GM12878 (cell line): ENCODE measurements around the gene TNFSF9. TPM values are rescaled to one million over a fixed set of nuclear protein-coding genes. Genes with fewer than 3 reads are reported as not detected.

Source experiments
- ASH2L ChIP-seq: fragments of 300-600, 200-600 bp; sonication (generic); IDR thresholded peaks from 2 replicates; pipeline ENCODE4 v1.6.1; 2017; ENCODE audit warnings: low read depth, mild to moderate bottlenecking, borderline replicate concordance
- ATF7 ChIP-seq: fragments of 450-650 bp; IDR thresholded peaks from 2 replicates; pipeline ENCODE4 v1.6.1; 2016; ENCODE audit warnings: low read depth, mild to moderate bottlenecking
- CREB1 ChIP-seq: IDR thresholded peaks from 2 replicates; pipeline ENCODE4 v1.6.1; 2012; ENCODE audit warnings: low read depth, mild to moderate bottlenecking, inconsistent platforms
- E2F8 ChIP-seq: fragments of 450-650 bp; IDR thresholded peaks from 2 replicates; pipeline ENCODE4 v1.6.1; 2018; ENCODE audit warnings: mild to moderate bottlenecking, low read depth, moderate library complexity; ENCODE audit not compliant: partially characterized antibody
- IRF3 ChIP-seq: fragments of 450-650 bp; IDR thresholded peaks from 2 replicates; pipeline ENCODE4 v1.6.1; 2014; ENCODE audit warnings: mild to moderate bottlenecking
- JUND ChIP-seq: IDR thresholded peaks from 2 replicates; pipeline ENCODE4 v1.6.1; 2012; ENCODE audit warnings: low read depth, mild to moderate bottlenecking, low read length, improper control_type of control experiment, moderate library complexity
- KAT2A ChIP-seq: conservative IDR thresholded peaks from 2 replicates; pipeline ENCODE4 v1.6.1; 2011; ENCODE audit warnings: low read depth, low read length; ENCODE audit not compliant: control insufficient read depth
- KDM1A ChIP-seq: fragments of 200-600 bp; sonication (generic); IDR thresholded peaks from 2 replicates; pipeline ENCODE4 v1.6.1; 2016; ENCODE audit warnings: borderline replicate concordance
- LARP7 ChIP-seq: fragments of 450-650 bp; IDR thresholded peaks from 2 replicates; pipeline ENCODE4 v1.6.1; 2017; ENCODE audit warnings: mild to moderate bottlenecking
- MLLT1 ChIP-seq: fragments of 450-650 bp; IDR thresholded peaks from 2 replicates; pipeline ENCODE4 v1.6.1; 2016; ENCODE audit warnings: mild to moderate bottlenecking
- MYB ChIP-seq: fragments of 150-350 bp; IDR thresholded peaks from 2 replicates; pipeline ENCODE4 v1.6.1; 2014; ENCODE audit warnings: mild to moderate bottlenecking, low read depth, low read length, borderline replicate concordance
- NFYB ChIP-seq: IDR thresholded peaks from 2 replicates; pipeline ENCODE4 v1.6.1; 2011; ENCODE audit warnings: low read depth, mild to moderate bottlenecking, low read length, improper control_type of control experiment, moderate library complexity; ENCODE audit not compliant: insufficient read depth
- PAX8 ChIP-seq: fragments of 450-650 bp; IDR thresholded peaks from 2 replicates; pipeline ENCODE4 v1.6.1; 2017; ENCODE audit warnings: mild to moderate bottlenecking, moderate library complexity
- PKNOX1 ChIP-seq: fragments of 450-650 bp; IDR thresholded peaks from 2 replicates; pipeline ENCODE4 v1.6.1; 2016; ENCODE audit warnings: mild to moderate bottlenecking
- POU2F2 ChIP-seq: IDR thresholded peaks from 3 replicates; pipeline ENCODE4 v1.6.1; 2011; ENCODE audit warnings: low read depth, mild to moderate bottlenecking, low read length, borderline replicate concordance
- RAD21 ChIP-seq: IDR thresholded peaks from 2 replicates; pipeline ENCODE4 v1.6.1; 2011; ENCODE audit warnings: mild to moderate bottlenecking, low read depth, low read length, moderate library complexity; ENCODE audit not compliant: insufficient read depth
- SMAD5 ChIP-seq: IDR thresholded peaks from 2 replicates; pipeline ENCODE4 v1.6.1; 2016; ENCODE audit warnings: antibody characterized with exemption, low read depth
- SMC3 ChIP-seq: IDR thresholded peaks from 2 replicates; pipeline ENCODE4 v1.6.1; 2011; ENCODE audit warnings: low read length, improper control_type of control experiment, borderline replicate concordance
- TAF1 ChIP-seq: IDR thresholded peaks from 2 replicates; pipeline ENCODE4 v1.6.1; 2011; ENCODE audit warnings: mild to moderate bottlenecking, low read depth, low read length, borderline replicate concordance
- TBL1XR1 ChIP-seq: IDR thresholded peaks from 2 replicates; pipeline ENCODE4 v1.6.1; 2012; ENCODE audit warnings: low read depth, low read length, improper control_type of control experiment
- USF1 ChIP-seq: IDR thresholded peaks from 2 replicates; pipeline ENCODE4 v1.6.1; 2011; ENCODE audit warnings: borderline replicate concordance, low read depth, mild to moderate bottlenecking, moderate library complexity, mixed read lengths, low read length; ENCODE audit not compliant: insufficient read depth; ENCODE audit errors: extremely low read length
- ZNF274 ChIP-seq: IDR thresholded peaks from one replicate; pipeline ENCODE4 v1.8.0; 2011; ENCODE audit not compliant: insufficient read length, insufficient read depth
- ZZZ3 ChIP-seq: IDR thresholded peaks from 2 replicates; pipeline ENCODE4 v1.6.1; 2011; ENCODE audit warnings: low read depth; ENCODE audit not compliant: control insufficient read depth, insufficient read length
- polyA plus RNA-seq, 11 experiments: library from polyadenylated mRNA; depleted of rRNA in 4 of 11; unstranded in 6 of 11; stranded (reverse) in 5 of 11; fragments of >200 nt; fragmentation: Nextera tagmentation in 4 of 11; fragmentation: Illumina TruSeq in 1 of 11; extraction: Ambion mirVana in 4 of 11; extraction: Trizol in 1 of 11; gene quantifications; 1 replicate in 1 of 11; 2 replicates in 10 of 11; pipeline versions ENCODE4 v1.2.1 to v1.2.3, GENCODE V29; 2011 to 2016; ENCODE audit warnings: inconsistent platforms in 2 of 11, missing spikeins in 2 of 11, low read depth in 1 of 11
- total RNA-seq, 4 experiments: library from RNA; depleted of rRNA in 3 of 4; stranded (reverse); fragments of >200 nt in 3 of 4; fragmentation: Illumina TruSeq in 1 of 4; extraction: Trizol in 1 of 4; gene quantifications; 2 replicates each; pipeline versions ENCODE4 v1.2.1 to v1.2.3, GENCODE V29; 2013 to 2021

TNFSF9 gene
- total and polyA plus RNA-seq, 10 of the 15 experiments (the other 5 are each of a cell fraction or from before 2014, with no cell fraction given) = 6.2 to 75.3 (median 22.1) TPM

GRCh38 chr19:6521718-6522646, 8.8 kb upstream of the TNFSF9 start (continued):
- TF ChIP-seq ATF7 (peak; percentile 88), MLLT1 (peak; percentile 71), TBL1XR1 (no peak), IRF3 (no peak), POU2F2 (peak; percentile 93), SMC3 (no peak), LARP7 (peak; percentile 79), NFYB (no peak), ZNF274 (no peak), E2F8 (peak; percentile 33), JUND (0 out of 2 replicates have a peak, but pooled peaks have one; percentile 50), KAT2A (no peak), MYB (0 out of 2 replicates have a peak, but pooled peaks have one; percentile 16), ZZZ3 (no peak), ASH2L (no peak), USF1 (no peak), RAD21 (no peak), SMAD5 (peak; percentile 71; the same call in 1 of the 2 replicates), TAF1 (no peak; the same call in 1 of the 2 replicates), PKNOX1 (peak; percentile 59; the same call in 1 of the 2 replicates), KDM1A (no peak), PAX8 (no peak), CREB1 (peak; percentile 96)
